GM12878 (cell line): ENCODE measurements around the gene TLR1. TPM values are rescaled to one million over a fixed set of nuclear protein-coding genes. Genes with fewer than 3 reads are reported as not detected.

ENCODE experiments used
- ATAC-seq: fragments of 200-7000 bp; cut with Tn5 transposase; 3 replicates; pipeline ENCODE4 v1.9.1; 2020; ENCODE audit warnings: mild to moderate bottlenecking, moderate library complexity
- BruUV-seq: library from RNA; stranded (reverse); fragments of 400-500 nt; replicated peaks from 2 replicates; lab custom pipeline; 2021; lab: Mats Ljungman, UMichigan
- CTCF ChIA-PET: fragments of 300-600 bp; sonication (Branson Sonifier 250); formaldehyde crosslinking; extraction: SDS; loops from one replicate; lab custom pipeline; 2021; ENCODE audit warnings: inconsistent platforms; lab: Yijun Ruan, JAX
- POLR2A ChIA-PET: fragments of 350-600 bp; formaldehyde crosslinking; extraction: SDS; loops from one replicate; lab custom pipeline; 2021; ENCODE audit warnings: inconsistent platforms; lab: Charles Lee
- RAD21 ChIA-PET: fragments of 300-600 bp; sonication (Branson Sonifier 250); formaldehyde crosslinking; loops from one replicate; lab custom pipeline; 2023; ENCODE audit warnings: antibody characterized with exemption; ENCODE audit not compliant: unreplicated experiment; lab: Charles Lee
- SMC1A ChIA-PET: fragments of 300-600 bp; sonication (Branson Sonifier 250); formaldehyde crosslinking; loops from one replicate; lab custom pipeline; 2023; ENCODE audit not compliant: unreplicated experiment, uncharacterized antibody; lab: Charles Lee
- DNase-seq: peaks from one replicate; pipeline ENCODE4 v3.0.0-alpha.2; 2011; ENCODE audit warnings: low read depth, low spot score
- FAIRE-seq: peaks from 3 replicates; lab custom pipeline; 2011; peaks lifted over from hg19 to GRCh38; lab: Jason Lieb, UNC
- H2AFZ ChIP-seq: 2 replicates; pipeline ENCODE4 v1.6.0; 2011; ENCODE audit warnings: low read depth, low read length, control low read depth; ENCODE audit not compliant: control insufficient read depth
- H3K27ac ChIP-seq: 2 replicates; pipeline ENCODE4 v1.5.1; 2011; ENCODE audit warnings: control low read depth; ENCODE audit not compliant: control insufficient read depth, insufficient read depth
- H3K27me3 ChIP-seq, 2 experiments: replicated peaks in 1 of 2; 2 replicates each; pipeline versions ENCODE4 v1.6.0 to v1.6.1; 2011; ENCODE audit warnings: low read length in 1 of 2; ENCODE audit not compliant: control insufficient read depth in 2 of 2, insufficient read depth in 2 of 2
- H3K36me3 ChIP-seq, 2 experiments: 2 replicates each; pipeline ENCODE4 v1.5.1; 2011; ENCODE audit warnings: low read length in 1 of 2; ENCODE audit not compliant: control insufficient read depth in 2 of 2, insufficient read depth in 2 of 2
- H3K4me1 ChIP-seq: 2 replicates; pipeline ENCODE4 v1.6.1; 2011; ENCODE audit warnings: mild to moderate bottlenecking, low read length, moderate library complexity, mixed read lengths; ENCODE audit not compliant: control insufficient read depth, insufficient read depth
- H3K4me2 ChIP-seq: 2 replicates; pipeline ENCODE4 v1.6.0; 2011; ENCODE audit warnings: control low read depth; ENCODE audit not compliant: control insufficient read depth, insufficient read depth
- H3K4me3 ChIP-seq: fragments of 200-600 bp; sonication (generic); 2 replicates; pipeline ENCODE4 v1.5.1; 2016
- H3K79me2 ChIP-seq: 2 replicates; pipeline ENCODE4 v1.6.0; 2011; ENCODE audit warnings: low read length; ENCODE audit not compliant: control insufficient read depth, insufficient read depth
- H3K9ac ChIP-seq: 2 replicates; pipeline ENCODE4 v1.8.0; 2011; ENCODE audit warnings: low read length, control low read depth, mixed read lengths; ENCODE audit not compliant: control insufficient read depth, insufficient read depth
- H3K9me3 ChIP-seq: replicated peaks from 3 replicates; pipeline ENCODE4 v1.5.1; 2011; ENCODE audit warnings: mild to moderate bottlenecking, low read length; ENCODE audit not compliant: control insufficient read depth, insufficient read depth
- H4K20me1 ChIP-seq: 2 replicates; pipeline ENCODE4 v1.6.0; 2011; ENCODE audit not compliant: control insufficient read depth, insufficient read depth
- EGR1 ChIP-seq, 2 experiments: IDR thresholded peaks; 1 replicate in 1 of 2; 2 replicates in 1 of 2; pipeline ENCODE4 v1.6.1; 2011 to 2012; ENCODE audit warnings: low read depth in 2 of 2, low read length in 2 of 2, borderline replicate concordance in 1 of 2, mild to moderate bottlenecking in 1 of 2, moderate library complexity in 1 of 2
- ETV6 ChIP-seq, 2 experiments: fragments of 450-650 bp in 1 of 2; IDR thresholded peaks in 1 of 2; conservative IDR thresholded peaks in 1 of 2; 2 replicates each; pipeline ENCODE4 v1.6.1; 2014; ENCODE audit warnings: antibody characterized with exemption in 1 of 2, borderline replicate concordance in 1 of 2, low read depth in 1 of 2, mild to moderate bottlenecking in 1 of 2, moderate library complexity in 1 of 2
- JUNB ChIP-seq: IDR thresholded peaks from 2 replicates; pipeline ENCODE4 v1.6.1; 2016; ENCODE audit warnings: antibody characterized with exemption, mild to moderate bottlenecking
- JUND ChIP-seq: IDR thresholded peaks from 2 replicates; pipeline ENCODE4 v1.6.1; 2012; ENCODE audit warnings: low read depth, mild to moderate bottlenecking, low read length, improper control_type of control experiment, moderate library complexity
- LARP7 ChIP-seq: fragments of 450-650 bp; IDR thresholded peaks from 2 replicates; pipeline ENCODE4 v1.6.1; 2017; ENCODE audit warnings: mild to moderate bottlenecking
- NFXL1 ChIP-seq: fragments of 450-650 bp; IDR thresholded peaks from 2 replicates; pipeline ENCODE4 v1.6.1; 2017; ENCODE audit warnings: antibody characterized with exemption, mild to moderate bottlenecking, borderline replicate concordance
- PAX8 ChIP-seq: fragments of 450-650 bp; IDR thresholded peaks from 2 replicates; pipeline ENCODE4 v1.6.1; 2017; ENCODE audit warnings: mild to moderate bottlenecking, moderate library complexity
- SMAD1 ChIP-seq: fragments of 450-650 bp; IDR thresholded peaks from 2 replicates; pipeline ENCODE4 v1.6.1; 2018; ENCODE audit warnings: mild to moderate bottlenecking, low read depth; ENCODE audit not compliant: partially characterized antibody
- WGBS: methylation state at CpG from one replicate; pipeline ENCODE4 v1.1.6; 2016; ENCODE audit warnings: low lambda C conversion rate; ENCODE audit not compliant: insufficient replicate concordance, insufficient coverage; ENCODE audit errors: missing lambda C conversion rate; 5-methylcytosine and 5-hydroxymethylcytosine counted together
- in situ Hi-C: fragments of 300-500 bp; cut with MboI; formaldehyde crosslinking; loops from 9 replicates; pipeline ENCODE4 v1.14.3; 2018; ENCODE audit warnings: mixed read lengths
- intact Hi-C: fragments of 100-400 bp; cut with micrococcal nuclease; formaldehyde crosslinking; loops from one replicate; pipeline ENCODE4 v1.14.2; 2022; ENCODE audit not compliant: unreplicated experiment
- polyA plus RNA-seq, 11 experiments: library from polyadenylated mRNA; depleted of rRNA in 4 of 11; unstranded in 6 of 11; stranded (reverse) in 5 of 11; fragments of >200 nt; fragmentation: Nextera tagmentation in 4 of 11; fragmentation: Illumina TruSeq in 1 of 11; extraction: Ambion mirVana in 4 of 11; extraction: Trizol in 1 of 11; gene quantifications; 1 replicate in 1 of 11; 2 replicates in 10 of 11; pipeline versions ENCODE4 v1.2.1 to v1.2.3, GENCODE V29; 2011 to 2016; ENCODE audit warnings: inconsistent platforms in 2 of 11, missing spikeins in 2 of 11, low read depth in 1 of 11
- total RNA-seq, 4 experiments: library from RNA; depleted of rRNA in 3 of 4; stranded (reverse); fragments of >200 nt in 3 of 4; fragmentation: Illumina TruSeq in 1 of 4; extraction: Trizol in 1 of 4; gene quantifications; 2 replicates each; pipeline versions ENCODE4 v1.2.1 to v1.2.3, GENCODE V29; 2013 to 2021
- TF ChIP-seq, protein P1 (sequence below): fragments of 150-350 bp; IDR thresholded peaks from 2 replicates; pipeline ENCODE4 v1.6.1; 2016; ENCODE audit warnings: low read depth, low read length
- TF ChIP-seq, protein P2 (sequence below): fragments of 450-650 bp; IDR thresholded peaks from 2 replicates; pipeline ENCODE4 v1.6.1; 2017; ENCODE audit warnings: mild to moderate bottlenecking
- TF ChIP-seq, protein P3 (sequence below): fragments of 450-650 bp; conservative IDR thresholded peaks from 2 replicates; pipeline ENCODE4 v1.6.1; 2017; ENCODE audit warnings: mild to moderate bottlenecking, moderate library complexity
- TF ChIP-seq, protein P4 (sequence below): fragments of 450-650 bp; formaldehyde crosslinking; IDR thresholded peaks from 2 replicates; pipeline ENCODE4 v1.4.0; 2020; ENCODE audit warnings: mild to moderate bottlenecking, moderate library complexity

The TLR1 gene
- total and polyA plus RNA-seq, 10 of the 15 experiments (the other 5 are each of a cell fraction or from before 2014, with no cell fraction given) = 9.3 to 57.1 (median 20.4) TPM

DNA sequence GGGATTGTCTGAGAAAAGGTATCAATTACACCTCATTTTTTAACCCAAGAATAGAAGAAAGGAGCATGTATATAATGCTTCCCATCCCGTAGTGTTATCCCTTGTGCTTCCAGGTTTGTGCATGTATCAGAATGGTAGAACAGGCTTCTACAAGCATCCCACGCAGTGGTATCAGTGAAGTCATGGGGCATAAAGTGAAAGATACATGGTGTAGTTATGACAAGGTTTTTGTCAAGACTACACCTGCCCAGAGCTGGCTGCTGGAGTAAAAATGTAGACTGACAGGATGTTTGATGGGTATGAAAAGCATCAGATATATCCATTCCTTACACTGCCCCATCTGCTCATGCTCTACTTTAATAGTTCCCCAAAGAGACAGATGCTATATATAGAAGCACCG, 9.5 kb downstream of the TLR1 start:
- no peak overlapping the region for H3K9ac ChIP-seq
- H3K79me2 ChIP-seq = no peaks in the 10 kb centered on the region
- TF ChIP-seq ETV6 (conservative IDR thresholded peaks at IDR 0.05 in 1 of 2, IDR thresholded peaks at IDR 0.05 in 1 of 2; ENCODE audit: borderline replicate concordance in 1 of 2, low read depth in 1 of 2) (no peak), NFXL1 (no peak), PAX8 (no peak), EGR1 (IDR thresholded peaks at IDR 0.05; ENCODE audit: borderline replicate concordance in 1 of 2, low read depth in 2 of 2, low read length in 2 of 2) (no peak), JUND (no peak), LARP7 (no peak), SMAD1 (no peak), JUNB (no peak)
- TF ChIP-seq, protein P1, sequence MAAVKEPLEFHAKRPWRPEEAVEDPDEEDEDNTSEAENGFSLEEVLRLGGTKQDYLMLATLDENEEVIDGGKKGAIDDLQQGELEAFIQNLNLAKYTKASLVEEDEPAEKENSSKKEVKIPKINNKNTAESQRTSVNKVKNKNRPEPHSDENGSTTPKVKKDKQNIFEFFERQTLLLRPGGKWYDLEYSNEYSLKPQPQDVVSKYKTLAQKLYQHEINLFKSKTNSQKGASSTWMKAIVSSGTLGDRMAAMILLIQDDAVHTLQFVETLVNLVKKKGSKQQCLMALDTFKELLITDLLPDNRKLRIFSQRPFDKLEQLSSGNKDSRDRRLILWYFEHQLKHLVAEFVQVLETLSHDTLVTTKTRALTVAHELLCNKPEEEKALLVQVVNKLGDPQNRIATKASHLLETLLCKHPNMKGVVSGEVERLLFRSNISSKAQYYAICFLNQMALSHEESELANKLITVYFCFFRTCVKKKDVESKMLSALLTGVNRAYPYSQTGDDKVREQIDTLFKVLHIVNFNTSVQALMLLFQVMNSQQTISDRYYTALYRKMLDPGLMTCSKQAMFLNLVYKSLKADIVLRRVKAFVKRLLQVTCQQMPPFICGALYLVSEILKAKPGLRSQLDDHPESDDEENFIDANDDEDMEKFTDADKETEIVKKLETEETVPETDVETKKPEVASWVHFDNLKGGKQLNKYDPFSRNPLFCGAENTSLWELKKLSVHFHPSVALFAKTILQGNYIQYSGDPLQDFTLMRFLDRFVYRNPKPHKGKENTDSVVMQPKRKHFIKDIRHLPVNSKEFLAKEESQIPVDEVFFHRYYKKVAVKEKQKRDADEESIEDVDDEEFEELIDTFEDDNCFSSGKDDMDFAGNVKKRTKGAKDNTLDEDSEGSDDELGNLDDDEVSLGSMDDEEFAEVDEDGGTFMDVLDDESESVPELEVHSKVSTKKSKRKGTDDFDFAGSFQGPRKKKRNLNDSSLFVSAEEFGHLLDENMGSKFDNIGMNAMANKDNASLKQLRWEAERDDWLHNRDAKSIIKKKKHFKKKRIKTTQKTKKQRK = no peak
- TF ChIP-seq, protein P2, sequence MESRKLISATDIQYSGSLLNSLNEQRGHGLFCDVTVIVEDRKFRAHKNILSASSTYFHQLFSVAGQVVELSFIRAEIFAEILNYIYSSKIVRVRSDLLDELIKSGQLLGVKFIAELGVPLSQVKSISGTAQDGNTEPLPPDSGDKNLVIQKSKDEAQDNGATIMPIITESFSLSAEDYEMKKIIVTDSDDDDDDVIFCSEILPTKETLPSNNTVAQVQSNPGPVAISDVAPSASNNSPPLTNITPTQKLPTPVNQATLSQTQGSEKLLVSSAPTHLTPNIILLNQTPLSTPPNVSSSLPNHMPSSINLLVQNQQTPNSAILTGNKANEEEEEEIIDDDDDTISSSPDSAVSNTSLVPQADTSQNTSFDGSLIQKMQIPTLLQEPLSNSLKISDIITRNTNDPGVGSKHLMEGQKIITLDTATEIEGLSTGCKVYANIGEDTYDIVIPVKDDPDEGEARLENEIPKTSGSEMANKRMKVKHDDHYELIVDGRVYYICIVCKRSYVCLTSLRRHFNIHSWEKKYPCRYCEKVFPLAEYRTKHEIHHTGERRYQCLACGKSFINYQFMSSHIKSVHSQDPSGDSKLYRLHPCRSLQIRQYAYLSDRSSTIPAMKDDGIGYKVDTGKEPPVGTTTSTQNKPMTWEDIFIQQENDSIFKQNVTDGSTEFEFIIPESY = no peak
- TF ChIP-seq, protein P3, sequence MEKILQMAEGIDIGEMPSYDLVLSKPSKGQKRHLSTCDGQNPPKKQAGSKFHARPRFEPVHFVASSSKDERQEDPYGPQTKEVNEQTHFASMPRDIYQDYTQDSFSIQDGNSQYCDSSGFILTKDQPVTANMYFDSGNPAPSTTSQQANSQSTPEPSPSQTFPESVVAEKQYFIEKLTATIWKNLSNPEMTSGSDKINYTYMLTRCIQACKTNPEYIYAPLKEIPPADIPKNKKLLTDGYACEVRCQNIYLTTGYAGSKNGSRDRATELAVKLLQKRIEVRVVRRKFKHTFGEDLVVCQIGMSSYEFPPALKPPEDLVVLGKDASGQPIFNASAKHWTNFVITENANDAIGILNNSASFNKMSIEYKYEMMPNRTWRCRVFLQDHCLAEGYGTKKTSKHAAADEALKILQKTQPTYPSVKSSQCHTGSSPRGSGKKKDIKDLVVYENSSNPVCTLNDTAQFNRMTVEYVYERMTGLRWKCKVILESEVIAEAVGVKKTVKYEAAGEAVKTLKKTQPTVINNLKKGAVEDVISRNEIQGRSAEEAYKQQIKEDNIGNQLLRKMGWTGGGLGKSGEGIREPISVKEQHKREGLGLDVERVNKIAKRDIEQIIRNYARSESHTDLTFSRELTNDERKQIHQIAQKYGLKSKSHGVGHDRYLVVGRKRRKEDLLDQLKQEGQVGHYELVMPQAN = no peak
- TF ChIP-seq, protein P4, sequence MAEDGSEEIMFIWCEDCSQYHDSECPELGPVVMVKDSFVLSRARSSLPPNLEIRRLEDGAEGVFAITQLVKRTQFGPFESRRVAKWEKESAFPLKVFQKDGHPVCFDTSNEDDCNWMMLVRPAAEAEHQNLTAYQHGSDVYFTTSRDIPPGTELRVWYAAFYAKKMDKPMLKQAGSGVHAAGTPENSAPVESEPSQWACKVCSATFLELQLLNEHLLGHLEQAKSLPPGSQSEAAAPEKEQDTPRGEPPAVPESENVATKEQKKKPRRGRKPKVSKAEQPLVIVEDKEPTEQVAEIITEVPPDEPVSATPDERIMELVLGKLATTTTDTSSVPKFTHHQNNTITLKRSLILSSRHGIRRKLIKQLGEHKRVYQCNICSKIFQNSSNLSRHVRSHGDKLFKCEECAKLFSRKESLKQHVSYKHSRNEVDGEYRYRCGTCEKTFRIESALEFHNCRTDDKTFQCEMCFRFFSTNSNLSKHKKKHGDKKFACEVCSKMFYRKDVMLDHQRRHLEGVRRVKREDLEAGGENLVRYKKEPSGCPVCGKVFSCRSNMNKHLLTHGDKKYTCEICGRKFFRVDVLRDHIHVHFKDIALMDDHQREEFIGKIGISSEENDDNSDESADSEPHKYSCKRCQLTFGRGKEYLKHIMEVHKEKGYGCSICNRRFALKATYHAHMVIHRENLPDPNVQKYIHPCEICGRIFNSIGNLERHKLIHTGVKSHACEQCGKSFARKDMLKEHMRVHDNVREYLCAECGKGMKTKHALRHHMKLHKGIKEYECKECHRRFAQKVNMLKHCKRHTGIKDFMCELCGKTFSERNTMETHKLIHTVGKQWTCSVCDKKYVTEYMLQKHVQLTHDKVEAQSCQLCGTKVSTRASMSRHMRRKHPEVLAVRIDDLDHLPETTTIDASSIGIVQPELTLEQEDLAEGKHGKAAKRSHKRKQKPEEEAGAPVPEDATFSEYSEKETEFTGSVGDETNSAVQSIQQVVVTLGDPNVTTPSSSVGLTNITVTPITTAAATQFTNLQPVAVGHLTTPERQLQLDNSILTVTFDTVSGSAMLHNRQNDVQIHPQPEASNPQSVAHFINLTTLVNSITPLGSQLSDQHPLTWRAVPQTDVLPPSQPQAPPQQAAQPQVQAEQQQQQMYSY = no peak

More for the DNA sequence above, 9.5 kb downstream of the TLR1 start:
- ChIA-PET CTCF (interaction anchor here (0.6 to 2.8 kb wide), 8 partner anchors 8 to 307 kb away, joined by 3 to 11 read pairs (median 3); partner anchors contain the start of gene TLR10), SMC1A (interaction anchor here (0.7 to 13.9 kb wide), 4 partner anchors 7 to 60 kb away, joined by 3 to 278 read pairs (median 55); partner anchors contain the start of genes TLR1 and TLR10), RAD21 (interaction anchor here (0.5 to 5.3 kb wide), 4 partner anchors 13 to 557 kb away, joined by 3 to 15 read pairs (median 4); partner anchors contain the start of gene TLR10), POLR2A (interaction anchor here (0.7 to 1.4 kb wide), 6 partner anchors 9 to 1456 kb away, joined by 3 to 5 read pairs (median 4); no protein-coding TSS in a partner anchor)
- peaks cover 40% of the 10 kb centered on the region for H3K9me3 ChIP-seq
- H3K4me1 ChIP-seq = peaks cover 5% of the 10 kb centered on the region; the same call in 1 of the 2 replicates
- H3K36me3 ChIP-seq = peaks cover 2 to 28% of the 10 kb centered on the region in 2 experiments; a peak in 3 of 4 replicates
- no peak overlapping the region for H3K4me3 ChIP-seq
- in situ Hi-C loops = no loop called here
- H4K20me1 ChIP-seq = no peaks in the 10 kb centered on the region
- WGBS = 94% methylated on average over 3 of the region's 3 CpGs
- H2AFZ ChIP-seq = no peak overlapping the region
- intact Hi-C loops = no loop called here
- DNase-seq (no peak), ATAC-seq (peak; percentile 26), FAIRE-seq (no peak)
- H3K27me3 ChIP-seq = no peaks in the 10 kb centered on the region
- no peak overlapping the region for H3K27ac ChIP-seq
- H3K4me2 ChIP-seq = no peak overlapping the region
- BruUV-seq = no TSS peak
